ENCODE measurements around the gene SLC7A5.

Gene SLC7A5

GRCh38 chr16:87801679-87802259 is 67.5 kb downstream of the SLC7A5 start:
- Histone ChIP-seq H3K27ac (ENCODE audit: poor library complexity, severe bottlenecking) (no peak overlapping the region), H3K4me1 (ENCODE audit: insufficient read depth, poor library complexity, severe bottlenecking) (peaks cover 17% of the 10 kb centered on the region), H3K4me3 (ENCODE audit: severe bottlenecking) (no peak overlapping the region), H3K27me3 (ENCODE audit: insufficient read depth, poor library complexity, severe bottlenecking) (no peaks in the 10 kb centered on the region), H3K9me3 (ENCODE audit: severe bottlenecking) (no peaks in the 10 kb centered on the region), H3K36me3 (ENCODE audit: low read depth) (no peaks in the 10 kb centered on the region)
- DNase-seq (ENCODE audit: low spot score), result no peak
- no peak for ATAC-seq (ENCODE audit: low read depth)
- no peak for TF ChIP-seq CTCF (IDR thresholded peaks at IDR 0.05; ENCODE audit: poor library complexity, severe bottlenecking)

GRCh38 chr16:87800497-87800896 is 68.8 kb downstream of the SLC7A5 start:
- ATAC-seq (ENCODE audit: low read depth) (no peak), DNase-seq (ENCODE audit: low spot score) (no peak)
- TF ChIP-seq CTCF (IDR thresholded peaks at IDR 0.05; ENCODE audit: poor library complexity, severe bottlenecking), result no peak
- Histone ChIP-seq H3K9me3 (ENCODE audit: severe bottlenecking) (no peaks in the 10 kb centered on the region), H3K4me1 (ENCODE audit: insufficient read depth, poor library complexity, severe bottlenecking) (peaks cover 6% of the 10 kb centered on the region), H3K4me3 (ENCODE audit: severe bottlenecking) (no peak overlapping the region), H3K27ac (ENCODE audit: poor library complexity, severe bottlenecking) (no peak overlapping the region), H3K27me3 (ENCODE audit: insufficient read depth, poor library complexity, severe bottlenecking) (no peaks in the 10 kb centered on the region), H3K36me3 (ENCODE audit: low read depth) (no peaks in the 10 kb centered on the region)

GRCh38 chr16:87795336-87795735 is 74.0 kb downstream of the SLC7A5 start:
- Histone ChIP-seq H3K36me3 (ENCODE audit: low read depth) (no peaks in the 10 kb centered on the region), H3K27ac (ENCODE audit: poor library complexity, severe bottlenecking) (no peak overlapping the region), H3K9me3 (ENCODE audit: severe bottlenecking) (no peaks in the 10 kb centered on the region), H3K4me3 (ENCODE audit: severe bottlenecking) (no peak overlapping the region), H3K4me1 (ENCODE audit: insufficient read depth, poor library complexity, severe bottlenecking) (peaks cover 25% of the 10 kb centered on the region), H3K27me3 (ENCODE audit: insufficient read depth, poor library complexity, severe bottlenecking) (no peaks in the 10 kb centered on the region)
- no peak for DNase-seq (ENCODE audit: low spot score)
- TF ChIP-seq CTCF (IDR thresholded peaks at IDR 0.05; ENCODE audit: poor library complexity, severe bottlenecking), result no peak
- ATAC-seq (ENCODE audit: low read depth), result no peak

- H3K27ac ChIP-seq (ENCODE audit: poor library complexity, severe bottlenecking), result peak overlapping the region; percentile 99
- H3K27me3 ChIP-seq (ENCODE audit: insufficient read depth, poor library complexity, severe bottlenecking), result no peaks in the 10 kb centered on the region
- DNase-seq (ENCODE audit: low spot score), result no peak
- H3K4me3 ChIP-seq (ENCODE audit: severe bottlenecking), result no peak overlapping the region
- H3K4me1 ChIP-seq (ENCODE audit: insufficient read depth, poor library complexity, severe bottlenecking), result peaks cover 31% of the 10 kb centered on the region
- no peaks in the 10 kb centered on the region for H3K9me3 ChIP-seq (ENCODE audit: severe bottlenecking)
- H3K36me3 ChIP-seq (ENCODE audit: low read depth), result no peaks in the 10 kb centered on the region
- no peak for ATAC-seq (ENCODE audit: low read depth)
- TF ChIP-seq CTCF (IDR thresholded peaks at IDR 0.05; ENCODE audit: poor library complexity, severe bottlenecking), result no peak
Observed at GRCh38 chr16:87794485-87795078, 74.7 kb downstream of the SLC7A5 start.

GRCh38 chr16:87792205-87792565 is 77.1 kb downstream of the SLC7A5 start:
- DNase-seq (ENCODE audit: low spot score) (no peak), ATAC-seq (ENCODE audit: low read depth) (no peak)
- Histone ChIP-seq H3K27me3 (ENCODE audit: insufficient read depth, poor library complexity, severe bottlenecking) (no peaks in the 10 kb centered on the region), H3K27ac (ENCODE audit: poor library complexity, severe bottlenecking) (peak overlapping the region; percentile 99), H3K36me3 (ENCODE audit: low read depth) (no peaks in the 10 kb centered on the region), H3K4me1 (ENCODE audit: insufficient read depth, poor library complexity, severe bottlenecking) (peaks cover 36% of the 10 kb centered on the region), H3K9me3 (ENCODE audit: severe bottlenecking) (peaks cover 3% of the 10 kb centered on the region), H3K4me3 (ENCODE audit: severe bottlenecking) (no peak overlapping the region)
- TF ChIP-seq CTCF (IDR thresholded peaks at IDR 0.05; ENCODE audit: poor library complexity, severe bottlenecking), result no peak
